DND-41 (cell line): ENCODE measurements around the gene CNEP1R1.

Experiments
- EZH2 ChIP-seq: IDR thresholded peaks from 3 replicates; pipeline ENCODE4 v1.6.1; 2012; ENCODE audit warnings: borderline replicate concordance, low read depth, mild to moderate bottlenecking, moderate library complexity, low read length, inconsistent platforms; ENCODE audit not compliant: severe bottlenecking
- TF ChIP-seq, protein P1 (sequence below): IDR thresholded peaks from 2 replicates; pipeline ENCODE4 v1.5.1; 2012; ENCODE audit warnings: borderline replicate concordance, low read length, moderate library complexity, mild to moderate bottlenecking; ENCODE audit not compliant: poor library complexity, severe bottlenecking; ENCODE audit errors: extremely low read depth

DNA sequence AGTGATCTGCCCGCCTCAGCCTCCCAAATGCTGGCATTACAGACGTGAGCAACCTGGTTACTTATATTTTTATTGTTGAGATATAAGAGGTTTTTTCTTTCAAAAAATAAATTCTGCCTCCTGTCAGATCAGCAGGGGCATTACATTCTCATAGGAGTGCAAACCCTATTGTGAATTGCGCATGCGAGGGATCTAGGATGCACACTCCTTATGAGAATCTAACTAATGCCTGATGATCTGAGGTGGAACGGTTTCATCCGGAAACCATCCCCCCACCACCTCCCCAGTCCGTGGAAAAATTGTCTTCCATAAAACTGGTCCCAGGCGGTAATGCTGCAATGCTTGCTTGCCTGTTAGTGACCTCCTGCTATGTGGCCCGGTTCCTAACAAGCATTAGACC, 7.5 kb upstream of the CNEP1R1 start:
- TF ChIP-seq, protein P1, sequence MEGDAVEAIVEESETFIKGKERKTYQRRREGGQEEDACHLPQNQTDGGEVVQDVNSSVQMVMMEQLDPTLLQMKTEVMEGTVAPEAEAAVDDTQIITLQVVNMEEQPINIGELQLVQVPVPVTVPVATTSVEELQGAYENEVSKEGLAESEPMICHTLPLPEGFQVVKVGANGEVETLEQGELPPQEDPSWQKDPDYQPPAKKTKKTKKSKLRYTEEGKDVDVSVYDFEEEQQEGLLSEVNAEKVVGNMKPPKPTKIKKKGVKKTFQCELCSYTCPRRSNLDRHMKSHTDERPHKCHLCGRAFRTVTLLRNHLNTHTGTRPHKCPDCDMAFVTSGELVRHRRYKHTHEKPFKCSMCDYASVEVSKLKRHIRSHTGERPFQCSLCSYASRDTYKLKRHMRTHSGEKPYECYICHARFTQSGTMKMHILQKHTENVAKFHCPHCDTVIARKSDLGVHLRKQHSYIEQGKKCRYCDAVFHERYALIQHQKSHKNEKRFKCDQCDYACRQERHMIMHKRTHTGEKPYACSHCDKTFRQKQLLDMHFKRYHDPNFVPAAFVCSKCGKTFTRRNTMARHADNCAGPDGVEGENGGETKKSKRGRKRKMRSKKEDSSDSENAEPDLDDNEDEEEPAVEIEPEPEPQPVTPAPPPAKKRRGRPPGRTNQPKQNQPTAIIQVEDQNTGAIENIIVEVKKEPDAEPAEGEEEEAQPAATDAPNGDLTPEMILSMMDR, result no peak
- TF ChIP-seq EZH2, result no peak
